HFFc6 (cell line): Measurements from ENCODE around the gene RXRG. TPM values are rescaled to one million over a fixed set of nuclear protein-coding genes. Genes with fewer than 3 reads are reported as not detected.

Experiments used
- DNase-seq: peaks from one replicate; pipeline ENCODE4 v3.0.0-alpha.2; 2018
- H3K27ac Mint-ChIP-seq: 2 replicates; pipeline ENCODE4 v1.8.0; 2020; ENCODE audit warnings: mild to moderate bottlenecking, mixed read lengths
- H3K27me3 Mint-ChIP-seq: 2 replicates; pipeline ENCODE4 v1.8.0; 2021; ENCODE audit warnings: mild to moderate bottlenecking, moderate library complexity, mixed read lengths; ENCODE audit not compliant: insufficient read depth
- H3K36me3 Mint-ChIP-seq: 2 replicates; pipeline ENCODE4 v1.8.0; 2021; ENCODE audit warnings: low read depth, mixed read lengths
- H3K4me1 Mint-ChIP-seq: 2 replicates; pipeline ENCODE4 v1.8.0; 2020; ENCODE audit warnings: low read depth, mixed read lengths
- H3K4me3 Mint-ChIP-seq: 2 replicates; pipeline ENCODE4 v1.8.0; 2020; ENCODE audit warnings: mild to moderate bottlenecking, moderate library complexity, mixed read lengths
- H3K9me3 Mint-ChIP-seq: 2 replicates; pipeline ENCODE4 v1.8.0; 2020; ENCODE audit warnings: mild to moderate bottlenecking, mixed read lengths
- total RNA-seq, 6 experiments: library from RNA; stranded (reverse); fragmentation: NEBNext Ultra II Directional; extraction: Animal tissue kit (Norgen Biotek cat#: 25700); gene quantifications; 2 replicates in 1 of 6; 3 replicates in 5 of 6; pipeline ENCODE4 v1.2.3, GENCODE V29; 2021
- TF ChIP-seq, protein P1 (sequence below): fragments of 200-600 bp; sonication (generic); IDR thresholded peaks from 2 replicates; pipeline ENCODE4 v1.5.0; 2021; ENCODE audit warnings: antibody characterized with exemption, mild to moderate bottlenecking

Gene RXRG
- total RNA-seq, 6 experiments from 2014 or later, result not detected

DNA sequence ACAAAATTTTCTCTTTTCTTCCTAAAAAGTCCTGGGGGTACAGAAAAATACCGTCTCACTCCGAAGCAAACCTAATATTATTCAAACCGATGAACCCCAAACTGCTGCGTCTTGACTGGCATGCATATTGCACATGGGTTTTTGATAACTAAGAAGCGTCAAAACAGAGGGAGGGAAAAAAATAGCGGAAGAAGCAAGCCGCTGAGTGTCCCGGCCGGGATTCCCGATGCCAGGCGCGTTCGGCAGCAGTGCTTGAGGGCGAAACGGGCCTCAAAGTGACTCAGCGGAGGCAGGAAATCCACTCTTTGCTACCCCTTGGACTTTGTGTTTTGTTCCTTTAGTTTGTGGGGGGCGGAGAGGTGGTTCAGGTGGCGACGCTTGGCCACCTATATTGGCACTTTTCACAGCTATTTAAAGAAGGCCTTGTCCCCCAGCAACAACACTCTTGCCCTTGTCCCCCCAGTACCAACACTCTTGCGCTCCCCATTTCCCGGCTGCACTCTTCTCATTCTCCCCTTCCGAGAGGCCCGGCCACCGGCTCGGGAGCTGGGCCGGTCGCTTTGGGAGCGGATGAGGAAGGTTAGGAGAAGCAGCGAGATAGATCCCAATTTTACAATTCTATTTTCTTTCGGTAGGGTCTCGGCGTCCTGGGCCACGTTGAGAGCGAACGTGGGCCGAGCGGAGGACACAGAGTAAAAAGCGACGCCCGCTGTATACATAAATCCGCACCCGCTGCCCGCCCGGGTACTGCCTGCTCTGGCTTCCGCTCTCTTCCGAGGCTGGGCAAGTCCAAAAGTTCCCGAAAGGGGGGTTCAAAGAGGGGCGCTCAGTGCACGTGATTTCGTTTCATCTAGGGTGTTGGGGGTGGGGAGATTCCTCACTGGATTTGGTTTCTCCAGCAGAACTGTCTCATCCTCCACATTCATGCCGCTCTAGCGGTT is 90.9 kb downstream of the RXRG start:
- DNase-seq, result no peak
- no peak overlapping the region for H3K4me3 Mint-ChIP-seq
- H3K27me3 Mint-ChIP-seq, result peaks cover 52% of the 10 kb centered on the region
- H3K36me3 Mint-ChIP-seq, result no peaks in the 10 kb centered on the region
- TF ChIP-seq, protein P1, sequence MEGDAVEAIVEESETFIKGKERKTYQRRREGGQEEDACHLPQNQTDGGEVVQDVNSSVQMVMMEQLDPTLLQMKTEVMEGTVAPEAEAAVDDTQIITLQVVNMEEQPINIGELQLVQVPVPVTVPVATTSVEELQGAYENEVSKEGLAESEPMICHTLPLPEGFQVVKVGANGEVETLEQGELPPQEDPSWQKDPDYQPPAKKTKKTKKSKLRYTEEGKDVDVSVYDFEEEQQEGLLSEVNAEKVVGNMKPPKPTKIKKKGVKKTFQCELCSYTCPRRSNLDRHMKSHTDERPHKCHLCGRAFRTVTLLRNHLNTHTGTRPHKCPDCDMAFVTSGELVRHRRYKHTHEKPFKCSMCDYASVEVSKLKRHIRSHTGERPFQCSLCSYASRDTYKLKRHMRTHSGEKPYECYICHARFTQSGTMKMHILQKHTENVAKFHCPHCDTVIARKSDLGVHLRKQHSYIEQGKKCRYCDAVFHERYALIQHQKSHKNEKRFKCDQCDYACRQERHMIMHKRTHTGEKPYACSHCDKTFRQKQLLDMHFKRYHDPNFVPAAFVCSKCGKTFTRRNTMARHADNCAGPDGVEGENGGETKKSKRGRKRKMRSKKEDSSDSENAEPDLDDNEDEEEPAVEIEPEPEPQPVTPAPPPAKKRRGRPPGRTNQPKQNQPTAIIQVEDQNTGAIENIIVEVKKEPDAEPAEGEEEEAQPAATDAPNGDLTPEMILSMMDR, result no peak
- H3K9me3 Mint-ChIP-seq, result no peaks in the 10 kb centered on the region
- H3K4me1 Mint-ChIP-seq, result no peaks in the 10 kb centered on the region; the same call in 1 of the 2 replicates
- no peak overlapping the region for H3K27ac Mint-ChIP-seq

DNA sequence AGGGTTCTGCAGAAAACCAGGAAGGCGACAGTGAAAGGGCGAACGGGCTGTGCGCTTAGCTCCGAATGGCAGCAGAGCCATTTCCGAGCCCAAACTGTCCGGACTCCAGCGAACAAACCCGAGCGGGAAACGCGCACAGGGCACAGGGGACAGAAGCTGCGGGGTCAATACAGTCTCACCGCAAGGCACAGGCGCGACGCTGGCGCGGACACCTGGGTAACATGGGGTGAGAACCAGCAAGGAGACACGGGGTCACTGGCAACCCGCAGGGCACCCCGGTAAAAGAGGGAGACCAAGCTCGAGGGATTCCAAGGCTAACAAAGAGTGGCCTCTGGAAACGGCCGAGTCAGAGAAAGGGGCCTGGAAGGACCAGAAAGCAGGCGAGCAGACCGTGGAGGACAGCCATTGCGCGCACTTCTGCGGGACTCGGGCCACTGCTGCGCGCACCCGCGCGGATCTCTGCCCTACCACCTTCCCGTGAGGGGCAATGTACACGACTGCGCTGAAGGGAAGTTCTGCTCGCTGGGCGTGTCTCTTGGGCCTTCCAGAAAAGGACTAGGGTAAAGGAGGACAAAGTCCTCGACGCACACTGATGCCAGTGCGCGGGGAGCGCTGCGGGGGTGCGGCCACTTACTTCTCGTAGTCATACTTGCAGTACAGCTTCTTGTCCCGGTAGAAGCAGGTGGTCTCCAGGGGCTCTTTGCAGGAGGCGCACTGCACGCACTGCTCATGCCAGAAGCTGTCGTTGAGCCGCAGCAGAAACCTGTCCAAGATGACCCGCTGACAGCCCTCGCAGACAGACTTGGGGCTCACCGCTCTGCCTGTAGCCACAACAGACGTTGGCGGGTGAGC is 92.3 kb downstream of the RXRG start:
- Mint-ChIP-seq H3K4me3 (no peak overlapping the region), H3K9me3 (no peaks in the 10 kb centered on the region), H3K27ac (no peak overlapping the region), H3K27me3 (peaks cover 46% of the 10 kb centered on the region), H3K36me3 (no peaks in the 10 kb centered on the region), H3K4me1 (no peaks in the 10 kb centered on the region; the same call in 1 of the 2 replicates)
- TF ChIP-seq, protein P1, result no peak
- no peak for DNase-seq

DNA sequence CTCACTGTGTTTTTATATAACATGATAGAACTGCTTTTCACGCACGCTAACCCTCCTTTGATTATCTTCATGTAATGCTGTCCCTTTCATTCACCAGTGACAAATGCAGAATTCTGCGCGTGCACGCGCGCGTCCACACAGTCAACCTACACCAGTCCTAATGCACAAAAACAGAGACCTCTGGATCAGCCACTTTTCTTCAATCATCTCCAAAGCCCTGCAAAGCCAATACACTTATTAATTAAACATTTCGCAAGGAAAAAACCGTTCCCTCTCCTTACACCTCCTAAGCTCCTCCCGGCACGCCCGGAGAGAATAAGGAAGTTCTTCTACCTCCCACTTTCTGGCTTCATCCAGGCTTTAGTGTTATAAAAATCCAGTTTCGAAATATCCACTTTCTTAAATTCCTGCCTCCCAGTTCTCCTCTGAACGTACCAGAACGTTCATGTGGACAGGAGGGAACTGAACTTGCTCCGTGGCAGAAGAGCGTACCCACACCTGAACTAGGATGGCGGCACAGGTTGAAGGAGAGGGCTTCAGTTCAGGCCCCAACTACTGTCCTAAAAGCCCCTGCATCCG is 93.0 kb downstream of the RXRG start:
- no peaks in the 10 kb centered on the region for H3K9me3 Mint-ChIP-seq
- peaks cover 39% of the 10 kb centered on the region for H3K27me3 Mint-ChIP-seq
- no peaks in the 10 kb centered on the region; the same call in 1 of the 2 replicates for H3K4me1 Mint-ChIP-seq
- H3K36me3 Mint-ChIP-seq, result no peaks in the 10 kb centered on the region
- no peak for DNase-seq
- TF ChIP-seq, protein P1, result no peak
- no peak overlapping the region for H3K4me3 Mint-ChIP-seq
- H3K27ac Mint-ChIP-seq, result no peak overlapping the region

Other genes with a start within 250 kb of the RXRG start
- not detected for gene LMX1A, start 88.4 kb downstream of the RXRG start, total RNA-seq
- not detected for gene LRRC52, start 98.9 kb upstream of the RXRG start, total RNA-seq
- gene MGST3, start 186.1 kb upstream of the RXRG start, total RNA-seq, result 100 to 1,000 TPM; 183 to 203 (median 196) TPM